Measurements from ENCODE around the gene STAM2.

DNA sequence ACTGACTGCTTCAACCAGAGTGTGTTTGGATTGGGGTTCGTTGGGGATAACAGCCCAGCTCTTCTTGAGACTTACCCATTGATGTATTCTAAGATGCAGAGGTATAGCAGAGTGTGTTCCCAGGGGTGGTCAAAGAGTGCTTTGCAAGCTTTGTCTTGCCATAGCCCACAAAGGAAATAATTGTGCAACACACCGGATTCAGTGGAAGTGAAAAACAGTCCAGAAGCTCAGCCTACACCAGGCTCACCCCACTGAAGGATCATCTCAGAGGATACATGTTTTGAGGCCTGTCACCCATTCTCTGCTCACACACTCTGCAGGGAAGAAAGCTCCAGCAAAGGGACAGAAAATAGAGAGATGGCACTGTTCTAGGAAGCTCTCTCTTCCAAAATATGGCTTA is 86.3 kb downstream of the STAM2 start:
- TF ChIP-seq EZH2 (IDR thresholded peaks at IDR 0.05; ENCODE audit: borderline replicate concordance): no peak
- TF ChIP-seq, protein P1, sequence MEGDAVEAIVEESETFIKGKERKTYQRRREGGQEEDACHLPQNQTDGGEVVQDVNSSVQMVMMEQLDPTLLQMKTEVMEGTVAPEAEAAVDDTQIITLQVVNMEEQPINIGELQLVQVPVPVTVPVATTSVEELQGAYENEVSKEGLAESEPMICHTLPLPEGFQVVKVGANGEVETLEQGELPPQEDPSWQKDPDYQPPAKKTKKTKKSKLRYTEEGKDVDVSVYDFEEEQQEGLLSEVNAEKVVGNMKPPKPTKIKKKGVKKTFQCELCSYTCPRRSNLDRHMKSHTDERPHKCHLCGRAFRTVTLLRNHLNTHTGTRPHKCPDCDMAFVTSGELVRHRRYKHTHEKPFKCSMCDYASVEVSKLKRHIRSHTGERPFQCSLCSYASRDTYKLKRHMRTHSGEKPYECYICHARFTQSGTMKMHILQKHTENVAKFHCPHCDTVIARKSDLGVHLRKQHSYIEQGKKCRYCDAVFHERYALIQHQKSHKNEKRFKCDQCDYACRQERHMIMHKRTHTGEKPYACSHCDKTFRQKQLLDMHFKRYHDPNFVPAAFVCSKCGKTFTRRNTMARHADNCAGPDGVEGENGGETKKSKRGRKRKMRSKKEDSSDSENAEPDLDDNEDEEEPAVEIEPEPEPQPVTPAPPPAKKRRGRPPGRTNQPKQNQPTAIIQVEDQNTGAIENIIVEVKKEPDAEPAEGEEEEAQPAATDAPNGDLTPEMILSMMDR (IDR thresholded peaks at IDR 0.05; ENCODE audit: poor library complexity): no peak
- no peak for TF ChIP-seq EZH2phosphoT487 (IDR thresholded peaks at IDR 0.05; ENCODE audit: low read depth, severe bottlenecking, unreplicated experiment)

Data from hepatocyte (in vitro differentiated cells).